Mesothelial cell of epicardium (in vitro differentiated cells): ENCODE measurements around the gene SCEL. TPM values are rescaled to one million over a fixed set of nuclear protein-coding genes. Genes with fewer than 3 reads are reported as not detected.
"Not testable (repeated sequence)": the region's sequence is repeated elsewhere in the genome, so short reads cannot be mapped to it uniquely, and the experiment has no call there.

Experiments used
- DNase-seq, 2 experiments: peaks; one replicate each; pipeline ENCODE4 v3.0.0; 2021; ENCODE audit warnings: low spot score in 2 of 2; ENCODE audit not compliant: unreplicated experiment in 2 of 2
- H3K27ac Mint-ChIP-seq: 2 replicates; pipeline ENCODE4 v1.8.0; 2021; ENCODE audit warnings: mixed read lengths
- H3K27me3 Mint-ChIP-seq: 2 replicates; pipeline ENCODE4 v1.8.0; 2021; ENCODE audit warnings: low read depth, mixed read lengths
- H3K36me3 Mint-ChIP-seq: 2 replicates; pipeline ENCODE4 v1.8.0; 2021; ENCODE audit warnings: mixed read lengths
- H3K4me1 Mint-ChIP-seq: 2 replicates; pipeline ENCODE4 v1.8.0; 2021; ENCODE audit warnings: mixed read lengths
- H3K4me3 Mint-ChIP-seq: 2 replicates; pipeline ENCODE4 v1.8.0; 2021; ENCODE audit warnings: mild to moderate bottlenecking, moderate library complexity, mixed read lengths
- H3K9me3 Mint-ChIP-seq: 2 replicates; pipeline ENCODE4 v1.8.0; 2021; ENCODE audit warnings: mixed read lengths
- CTCF ChIP-seq: fragments of 200-600 bp; sonication (generic); IDR thresholded peaks from one replicate; pipeline ENCODE4 v1.5.0; 2021; ENCODE audit warnings: antibody characterized with exemption; ENCODE audit not compliant: unreplicated experiment
- total RNA-seq: library from RNA; stranded (reverse); gene quantifications from 3 replicates; pipeline ENCODE4 v1.2.1, GENCODE V29; 2021

Gene SCEL
- total RNA-seq, 1 donor from 2014 or later = not detected

GRCh38 chr13:77660841-77661250 is 125.3 kb downstream of the SCEL start:
- H3K36me3 Mint-ChIP-seq = no peaks in the 10 kb centered on the region
- H3K4me1 Mint-ChIP-seq = no peaks in the 10 kb centered on the region
- H3K9me3 Mint-ChIP-seq = peaks cover 10% of the 10 kb centered on the region
- TF ChIP-seq CTCF = no peak
- peaks cover 4% of the 10 kb centered on the region for H3K27me3 Mint-ChIP-seq
- H3K4me3 Mint-ChIP-seq = no peak overlapping the region
- H3K27ac Mint-ChIP-seq = no peak overlapping the region
- DNase-seq = no peak

DNA sequence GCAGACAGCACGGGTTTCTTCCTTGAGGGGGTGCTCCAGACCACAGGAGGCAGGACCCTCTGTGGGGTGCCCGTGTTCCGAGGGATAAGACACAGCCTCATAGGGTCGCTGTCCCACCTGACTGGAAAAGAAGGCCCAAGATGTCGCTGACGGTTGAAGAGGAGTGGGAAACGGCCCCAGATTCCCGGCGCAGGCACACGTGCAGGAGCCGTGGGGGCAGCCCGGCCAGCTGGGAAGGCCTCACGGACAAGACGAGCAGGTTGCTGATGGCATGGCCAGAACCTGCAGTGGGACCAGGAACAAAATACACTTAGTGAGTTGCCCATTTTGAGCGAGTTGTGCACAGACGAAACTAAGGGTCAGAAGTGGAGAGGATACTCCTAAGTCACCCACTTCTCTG is 126.8 kb downstream of the SCEL start:
- H3K27ac Mint-ChIP-seq, H3K4me3 Mint-ChIP-seq, H3K9me3 Mint-ChIP-seq, H3K4me1 Mint-ChIP-seq, H3K36me3 Mint-ChIP-seq, DNase-seq, H3K27me3 Mint-ChIP-seq: not testable (repeated sequence)

DNA sequence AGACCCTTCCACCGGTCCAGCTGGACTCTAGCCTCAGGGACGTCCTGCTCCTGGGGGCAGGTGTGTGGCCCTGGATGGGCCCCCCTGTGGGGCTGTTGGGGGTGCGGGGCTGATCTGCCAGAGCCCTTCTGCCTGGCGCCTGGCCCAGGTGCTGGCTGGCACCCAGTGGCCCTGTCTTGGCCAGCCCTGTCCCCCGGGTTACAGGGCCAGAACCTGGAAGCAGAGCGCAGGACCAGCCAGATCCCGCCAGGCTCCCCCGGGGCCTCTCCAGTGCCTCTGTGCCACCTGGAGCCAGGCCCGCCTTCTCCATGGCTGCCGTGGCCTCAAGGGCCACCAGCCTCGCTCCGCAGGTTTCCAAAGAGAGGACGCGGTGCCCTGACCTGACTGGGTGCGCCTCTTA is 127.3 kb downstream of the SCEL start:
- not testable (repeated sequence) for H3K9me3 Mint-ChIP-seq, H3K27me3 Mint-ChIP-seq, H3K4me3 Mint-ChIP-seq, H3K27ac Mint-ChIP-seq, H3K4me1 Mint-ChIP-seq, DNase-seq, H3K36me3 Mint-ChIP-seq

DNA sequence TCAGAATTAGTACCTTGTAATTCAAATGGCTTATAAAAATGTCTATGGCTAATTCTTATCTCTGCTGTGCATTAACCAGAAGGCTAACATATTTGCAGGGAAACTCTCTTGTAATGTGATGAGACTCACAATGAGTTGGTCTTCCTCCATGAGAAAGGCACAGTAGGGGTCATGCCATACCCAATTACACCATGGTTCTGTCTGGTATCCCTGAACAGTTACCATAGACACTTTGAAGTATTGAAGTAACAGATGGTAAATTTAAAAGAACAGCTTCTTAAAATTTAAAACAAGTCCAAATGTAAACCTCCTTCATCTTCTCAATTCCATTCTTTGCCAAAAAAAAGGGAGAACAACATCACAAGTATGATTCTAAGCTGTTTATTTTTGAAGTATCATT is 139.3 kb downstream of the SCEL start:
- no peak overlapping the region for H3K27ac Mint-ChIP-seq
- H3K4me3 Mint-ChIP-seq = no peak overlapping the region
- no peak for DNase-seq
- H3K9me3 Mint-ChIP-seq = peaks cover 17% of the 10 kb centered on the region
- TF ChIP-seq CTCF = no peak
- H3K27me3 Mint-ChIP-seq = peaks cover 44% of the 10 kb centered on the region
- H3K36me3 Mint-ChIP-seq = no peaks in the 10 kb centered on the region
- no peaks in the 10 kb centered on the region for H3K4me1 Mint-ChIP-seq

DNA sequence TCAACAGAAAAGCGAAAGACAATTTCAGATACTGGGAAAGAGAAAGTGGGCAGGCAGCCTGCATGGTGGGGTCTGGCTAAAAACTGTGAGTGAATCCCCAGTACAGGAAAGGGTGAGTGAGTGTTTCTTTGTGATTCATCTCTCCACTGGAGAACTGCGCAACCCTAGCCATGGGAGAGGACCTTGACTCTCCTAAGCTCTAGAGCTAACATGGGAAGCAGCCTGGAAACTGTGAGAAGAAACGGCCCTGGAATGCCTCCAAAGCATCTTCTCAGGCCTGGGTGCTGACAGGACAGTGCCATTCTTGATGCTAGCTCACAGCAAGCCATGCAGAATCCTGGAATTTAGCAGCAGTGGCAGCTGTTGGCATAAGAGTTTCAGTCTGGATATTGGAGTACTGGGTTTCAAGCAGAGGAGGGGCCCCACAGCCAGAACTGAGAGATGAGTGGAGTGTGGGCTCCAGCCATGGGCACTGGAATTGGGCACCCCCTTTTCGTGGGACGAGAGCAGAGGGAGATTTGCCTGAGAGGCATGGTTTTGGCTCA is 143.3 kb downstream of the SCEL start:
- Mint-ChIP-seq H3K36me3 (no peaks in the 10 kb centered on the region), H3K27ac (no peak overlapping the region), H3K27me3 (peaks cover 44% of the 10 kb centered on the region), H3K4me1 (no peaks in the 10 kb centered on the region), H3K4me3 (no peak overlapping the region), H3K9me3 (peaks cover 4% of the 10 kb centered on the region)
- DNase-seq = no peak
- TF ChIP-seq CTCF = no peak

GRCh38 chr13:77687799-77688198 is 152.3 kb downstream of the SCEL start:
- TF ChIP-seq CTCF = no peak
- no peak for DNase-seq
- no peak overlapping the region for H3K4me3 Mint-ChIP-seq
- peaks cover 19% of the 10 kb centered on the region for H3K9me3 Mint-ChIP-seq
- peaks cover 33% of the 10 kb centered on the region for H3K27me3 Mint-ChIP-seq
- no peaks in the 10 kb centered on the region for H3K4me1 Mint-ChIP-seq
- no peak overlapping the region for H3K27ac Mint-ChIP-seq
- H3K36me3 Mint-ChIP-seq = no peaks in the 10 kb centered on the region

- peaks cover 8% of the 10 kb centered on the region for H3K4me1 Mint-ChIP-seq
- peaks cover 11% of the 10 kb centered on the region for H3K9me3 Mint-ChIP-seq
- H3K27me3 Mint-ChIP-seq = peaks cover 62% of the 10 kb centered on the region
- no peaks in the 10 kb centered on the region for H3K36me3 Mint-ChIP-seq
- no peak overlapping the region for H3K4me3 Mint-ChIP-seq
- H3K27ac Mint-ChIP-seq = no peak overlapping the region
- DNase-seq = no peak
- no peak for TF ChIP-seq CTCF
Measured at GRCh38 chr13:77691871-77692270, 156.4 kb downstream of the SCEL start.
